HepG2 (cell line): ENCODE data around the gene CNFN. TPM values are rescaled to one million over a fixed set of nuclear protein-coding genes. Genes with fewer than 3 reads are reported as not detected.

Experiments
- ATAC-seq: fragments of 200-7000 bp; cut with Tn5 transposase; 3 replicates; pipeline ENCODE4 v1.9.1; 2020; ENCODE audit warnings: mild to moderate bottlenecking, moderate library complexity
- BruUV-seq: library from RNA; stranded (reverse); fragments of 400-500 nt; replicated peaks from 2 replicates; lab custom pipeline; 2021; lab: Mats Ljungman, UMichigan
- CTCF ChIA-PET: fragments of 300-600 bp; formaldehyde crosslinking; extraction: SDS; loops from one replicate; lab custom pipeline; 2021; ENCODE audit warnings: low total read pairs, inconsistent platforms, low intra/inter-chr PET ratio; lab: Yijun Ruan, JAX
- POLR2A ChIA-PET: fragments of 350-600 bp; sonication (Branson Sonifier 250); formaldehyde crosslinking; loops from one replicate; lab custom pipeline; 2020; ENCODE audit warnings: antibody characterized with exemption, inconsistent platforms; lab: Yijun Ruan, JAX
- DNase-seq: peaks from one replicate; pipeline ENCODE4 v3.0.0-alpha.2; 2015; ENCODE audit warnings: low spot score
- FAIRE-seq: peaks from 3 replicates; lab custom pipeline; 2011; peaks lifted over from hg19 to GRCh38; lab: Jason Lieb, UNC
- H2AFZ ChIP-seq: one replicate; pipeline ENCODE4 v1.6.1; 2011; ENCODE audit warnings: low read length, inconsistent platforms
- H3K27ac ChIP-seq: fragments of 300-600 bp; 3 replicates; pipeline ENCODE4 v1.8.0; 2011; ENCODE audit warnings: mixed run types, mild to moderate bottlenecking, mixed read lengths, low read length, inconsistent platforms; ENCODE audit not compliant: insufficient read depth; ENCODE audit errors: extremely low read length
- H3K27me3 ChIP-seq, 2 experiments: fragments of 200-600 bp in 1 of 2; 2 replicates in 1 of 2; 3 replicates in 1 of 2; pipeline versions ENCODE4 v1.6.0 to v1.8.0; 2011; ENCODE audit warnings: low read length in 2 of 2, mild to moderate bottlenecking in 2 of 2, moderate library complexity in 2 of 2, inconsistent platforms in 1 of 2; ENCODE audit not compliant: insufficient read depth in 2 of 2, control insufficient read depth in 1 of 2
- H3K36me3 ChIP-seq, 2 experiments: fragments of 200-600 bp in 1 of 2; replicated peaks in 1 of 2; 2 replicates in 1 of 2; 3 replicates in 1 of 2; pipeline versions ENCODE4 v1.5.1 to v1.8.0; 2011; ENCODE audit warnings: low read length in 2 of 2, inconsistent platforms in 1 of 2; ENCODE audit not compliant: insufficient read depth in 2 of 2, control insufficient read depth in 1 of 2
- H3K4me1 ChIP-seq: 2 replicates; pipeline ENCODE4 v1.5.1; 2012; ENCODE audit warnings: low read length, inconsistent platforms; ENCODE audit not compliant: insufficient read depth
- H3K4me2 ChIP-seq: 2 replicates; pipeline ENCODE4 v1.6.0; 2011; ENCODE audit warnings: low read depth, low read length, inconsistent platforms
- H3K4me3 ChIP-seq, 3 experiments: fragments of 200-600 bp in 1 of 3; sonication (generic), shearing (Covaris generic) in 1 of 3; replicated peaks in 1 of 3; 2 replicates each; pipeline ENCODE4 v1.5.1; 2011 to 2016; ENCODE audit warnings: low read length in 3 of 3, inconsistent platforms in 2 of 3, low read depth in 2 of 3, mild to moderate bottlenecking in 2 of 3, control low read depth in 1 of 3, mixed read lengths in 1 of 3; ENCODE audit not compliant: insufficient read depth in 1 of 3
- H3K79me2 ChIP-seq: one replicate; pipeline ENCODE4 v1.6.1; 2011; ENCODE audit warnings: low read length, inconsistent platforms; ENCODE audit not compliant: insufficient read depth
- H3K9ac ChIP-seq: 2 replicates; pipeline ENCODE4 v1.6.0; 2011; ENCODE audit warnings: mild to moderate bottlenecking, low read depth, low read length, inconsistent platforms; ENCODE audit not compliant: insufficient read depth
- H3K9me3 ChIP-seq: 2 replicates; pipeline ENCODE4 v1.5.1; 2012; ENCODE audit warnings: mild to moderate bottlenecking, low read length
- H4K20me1 ChIP-seq: 2 replicates; pipeline ENCODE4 v1.6.0; 2011; ENCODE audit warnings: inconsistent platforms, mild to moderate bottlenecking, low read length, moderate library complexity; ENCODE audit not compliant: insufficient read depth
- BCL6 ChIP-seq: IDR thresholded peaks from 2 replicates; pipeline ENCODE4 v1.6.1; 2016; ENCODE audit warnings: missing genetic modification reagents, missing compliant biosample characterization
- KDM2A ChIP-seq: sonication (generic); formaldehyde crosslinking; IDR thresholded peaks from 2 replicates; pipeline ENCODE4 v1.4.0; 2020; ENCODE audit warnings: low read depth, missing genetic modification reagents, borderline replicate concordance
- PHB2 ChIP-seq: fragments of 450-650 bp; IDR thresholded peaks from 2 replicates; pipeline ENCODE4 v1.6.1; 2018; ENCODE audit not compliant: partially characterized antibody
- SP4 ChIP-seq: sonication (generic); formaldehyde crosslinking; IDR thresholded peaks from 2 replicates; pipeline ENCODE4 v1.8.1; 2023; ENCODE audit warnings: mild to moderate bottlenecking, missing genetic modification reagents
- ZNF329 ChIP-seq: sonication (generic); formaldehyde crosslinking; IDR thresholded peaks from 2 replicates; pipeline ENCODE4 v1.9.0; 2021; ENCODE audit warnings: low read depth, mild to moderate bottlenecking, missing genetic modification reagents
- ZNF678 ChIP-seq: sonication (generic); formaldehyde crosslinking; IDR thresholded peaks from 2 replicates; pipeline ENCODE4 v1.4.0; 2020; ENCODE audit warnings: mild to moderate bottlenecking, missing genetic modification reagents
- ZNF761 ChIP-seq: sonication (generic); formaldehyde crosslinking; conservative IDR thresholded peaks from 2 replicates; pipeline ENCODE4 v1.4.0; 2020; ENCODE audit warnings: mild to moderate bottlenecking, missing genetic modification reagents
- WGBS: methylation state at CpG from one replicate; pipeline ENCODE4 v1.1.6; 2017; ENCODE audit warnings: low lambda C conversion rate; 5-methylcytosine and 5-hydroxymethylcytosine counted together
- in situ Hi-C: cut with HindIII; loops from 2 replicates; pipeline ENCODE4 v1.10.0; 2017; ENCODE audit warnings: low pct_unique_long_range_greater_than_20kb; ENCODE audit not compliant: extremely low pct_ligation_motif_present
- intact Hi-C: fragments of 100-400 bp; cut with micrococcal nuclease; formaldehyde crosslinking; loops from one replicate; pipeline ENCODE4 v1.10.0; 2022; ENCODE audit not compliant: unreplicated experiment
- polyA plus RNA-seq, 8 experiments: library from polyadenylated mRNA; depleted of rRNA in 3 of 8; stranded (reverse) in 7 of 8; unstranded in 1 of 8; fragments of >200 nt; fragmentation: Illumina TruSeq in 4 of 8; extraction: Trizol in 4 of 8; gene quantifications; 2 replicates each; pipeline versions ENCODE4 v1.2.1 to v1.2.3, GENCODE V29; 2011 to 2016; ENCODE audit warnings: low read depth in 4 of 8, missing spikeins in 1 of 8, mixed read lengths in 1 of 8; ENCODE audit not compliant: insufficient read depth in 1 of 8
- total RNA-seq, 5 experiments: library from RNA; depleted of rRNA; stranded (reverse); fragments of >200 nt; fragmentation: Illumina TruSeq; extraction: Trizol; gene quantifications; 2 replicates each; pipeline ENCODE4 v1.2.3, GENCODE V29; 2016; ENCODE audit warnings: low read depth in 1 of 5
- TF ChIP-seq, protein P1 (sequence below): sonication (generic); formaldehyde crosslinking; IDR thresholded peaks from 2 replicates; pipeline ENCODE4 v1.4.0; 2020; ENCODE audit warnings: missing genetic modification reagents, borderline replicate concordance
- TF ChIP-seq, protein P2 (sequence below): sonication (generic); formaldehyde crosslinking; IDR thresholded peaks from 2 replicates; pipeline ENCODE4 v1.4.0; 2020; ENCODE audit warnings: missing genetic modification reagents, low read depth, mild to moderate bottlenecking, borderline replicate concordance

CNFN gene
- total and polyA plus RNA-seq, 2 of the 13 experiments (the other 11 are each of a cell fraction or from before 2014, with no cell fraction given), result 0.35 to 1.1 TPM

DNA sequence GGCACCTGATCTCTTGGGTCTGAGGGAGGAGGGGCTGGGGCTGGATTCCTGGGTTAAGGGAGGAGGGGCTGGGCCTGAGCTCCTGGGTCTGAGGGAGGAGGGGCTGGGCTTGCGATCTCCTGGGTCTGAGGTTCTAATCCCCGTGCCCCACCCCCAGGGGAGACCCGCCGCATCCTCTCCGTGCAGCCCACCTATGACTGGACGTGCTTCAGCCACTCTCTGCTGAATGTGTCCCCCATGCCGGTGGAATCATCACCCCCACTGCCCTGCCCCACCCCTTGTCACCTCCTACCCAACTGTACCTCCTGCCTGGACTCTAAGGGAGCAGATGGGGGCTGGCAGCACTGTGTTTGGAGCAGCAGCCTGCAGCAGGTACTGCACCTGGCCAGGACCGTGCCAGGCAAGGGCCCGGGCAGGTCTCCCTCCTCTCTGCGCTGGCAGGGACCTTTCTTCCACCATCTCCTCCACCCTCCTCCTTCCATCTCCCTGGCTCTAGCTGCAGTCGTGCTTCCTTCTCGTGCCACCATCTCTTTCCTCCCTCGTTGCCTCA is 27.1 kb downstream of the CNFN start:
- H3K4me2 ChIP-seq, result no peak overlapping the region
- no peaks in the 10 kb centered on the region for H4K20me1 ChIP-seq
- H3K4me3 ChIP-seq, result no peak overlapping the region
- no peaks in the 10 kb centered on the region for H3K27me3 ChIP-seq
- intact Hi-C loops (no loop called here), in situ Hi-C loops (no loop called here)
- no peak overlapping the region for H3K9ac ChIP-seq
- TF ChIP-seq PHB2, result no peak
- TF ChIP-seq, protein P1, sequence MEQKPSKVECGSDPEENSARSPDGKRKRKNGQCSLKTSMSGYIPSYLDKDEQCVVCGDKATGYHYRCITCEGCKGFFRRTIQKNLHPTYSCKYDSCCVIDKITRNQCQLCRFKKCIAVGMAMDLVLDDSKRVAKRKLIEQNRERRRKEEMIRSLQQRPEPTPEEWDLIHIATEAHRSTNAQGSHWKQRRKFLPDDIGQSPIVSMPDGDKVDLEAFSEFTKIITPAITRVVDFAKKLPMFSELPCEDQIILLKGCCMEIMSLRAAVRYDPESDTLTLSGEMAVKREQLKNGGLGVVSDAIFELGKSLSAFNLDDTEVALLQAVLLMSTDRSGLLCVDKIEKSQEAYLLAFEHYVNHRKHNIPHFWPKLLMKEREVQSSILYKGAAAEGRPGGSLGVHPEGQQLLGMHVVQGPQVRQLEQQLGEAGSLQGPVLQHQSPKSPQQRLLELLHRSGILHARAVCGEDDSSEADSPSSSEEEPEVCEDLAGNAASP (CRISPR knock-in tag), result no peak
- no peak for TF ChIP-seq ZNF678 (CRISPR knock-in tag)
- TF ChIP-seq ZNF761 (CRISPR knock-in tag), result no peak
- no peak for TF ChIP-seq ZNF329 (CRISPR knock-in tag)
- no peak for TF ChIP-seq SP4
- TF ChIP-seq, protein P2, sequence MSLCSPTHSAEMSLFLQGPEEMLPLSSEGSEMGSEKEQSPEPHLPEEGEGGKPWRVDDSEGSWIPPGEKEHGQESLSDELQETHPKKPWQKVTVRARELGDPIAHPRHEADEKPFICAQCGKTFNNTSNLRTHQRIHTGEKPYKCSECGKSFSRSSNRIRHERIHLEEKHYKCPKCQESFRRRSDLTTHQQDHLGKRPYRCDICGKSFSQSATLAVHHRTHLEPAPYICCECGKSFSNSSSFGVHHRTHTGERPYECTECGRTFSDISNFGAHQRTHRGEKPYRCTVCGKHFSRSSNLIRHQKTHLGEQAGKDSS (CRISPR knock-in tag), result no peak
- TF ChIP-seq BCL6 (CRISPR knock-in tag), result no peak
- TF ChIP-seq KDM2A (CRISPR knock-in tag), result no peak
- BruUV-seq, result no TSS peak
- DNase-seq (no peak), ATAC-seq (no peak), FAIRE-seq (no peak)
- no peaks in the 10 kb centered on the region for H3K4me1 ChIP-seq
- no peak overlapping the region for H3K27ac ChIP-seq
- WGBS, result 93% methylated on average over 7 of the region's 13 CpGs
- POLR2A ChIA-PET, result no interaction called here
- H3K36me3 ChIP-seq, result peaks cover 13 to 16% of the 10 kb centered on the region in 2 experiments
- H3K9me3 ChIP-seq, result peaks cover 11% of the 10 kb centered on the region
- no peak overlapping the region for H2AFZ ChIP-seq
- CTCF ChIA-PET, result no interaction called here
- H3K79me2 ChIP-seq, result no peaks in the 10 kb centered on the region
